ENCODE results near the gene ERCC1. TPM values are rescaled to one million over a fixed set of nuclear protein-coding genes. Genes with fewer than 3 reads are reported as not detected.

The ERCC1 gene
- total and polyA plus RNA-seq, 2 of the 13 experiments (the other 11 are each of a cell fraction or from before 2014, with no cell fraction given) = 40.0 to 66.4 TPM

DNA sequence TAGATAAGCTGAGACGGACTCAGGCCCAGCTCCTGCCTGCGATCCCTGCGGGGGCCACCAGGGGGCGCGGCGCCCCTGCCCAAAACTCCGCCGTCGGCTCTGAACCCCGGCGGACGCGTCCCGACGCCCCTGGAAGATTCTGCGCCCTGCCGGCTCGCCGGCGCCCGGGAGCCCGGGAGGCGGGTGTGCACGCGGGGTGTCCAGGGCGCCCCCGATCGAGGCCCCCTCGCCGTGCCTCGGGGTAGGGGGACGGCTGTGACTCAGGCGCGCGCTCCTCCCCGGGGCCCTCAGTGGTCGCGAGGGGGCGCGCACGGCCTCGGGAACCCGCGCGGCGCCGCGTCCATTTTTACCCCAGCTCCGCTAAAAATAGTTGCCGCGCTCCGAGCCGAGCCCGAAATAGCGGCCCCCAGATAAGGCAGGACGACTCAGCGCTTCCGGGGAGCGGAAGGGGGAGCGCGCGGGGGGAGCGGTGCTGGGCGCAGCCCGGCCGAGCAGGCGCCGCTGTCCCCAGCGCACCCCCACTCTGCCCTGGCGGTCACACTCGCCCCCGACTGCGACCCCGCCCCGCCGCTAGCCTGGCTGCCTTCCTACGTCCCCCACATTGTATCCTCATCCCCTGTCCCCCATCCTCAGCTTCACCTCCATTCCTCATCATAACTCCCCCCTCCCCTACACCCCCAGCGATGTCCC, 16.0 kb upstream of the ERCC1 start (continued):
- TF ChIP-seq NFAT5 (CRISPR knock-in tag; IDR thresholded peaks at IDR 0.05) (no peak), GATA4 (IDR thresholded peaks at IDR 0.05; ENCODE audit: borderline replicate concordance, low read depth) (no peak), ARNTL (CRISPR knock-in tag; IDR thresholded peaks at IDR 0.05) (no peak), PAWR (CRISPR knock-in tag; IDR thresholded peaks at IDR 0.05; ENCODE audit: borderline replicate concordance) (no peak), ZNF496 (CRISPR knock-in tag; IDR thresholded peaks at IDR 0.05; ENCODE audit: insufficient replicate concordance) (no peak), ZNF724P (CRISPR knock-in tag; IDR thresholded peaks at IDR 0.05; ENCODE audit: borderline replicate concordance) (no peak), CEBPB (IDR thresholded peaks at IDR 0.05; ENCODE audit: borderline replicate concordance, low read depth, low read length) (no peak), ATF7-NPFF (CRISPR knock-in tag; IDR thresholded peaks at IDR 0.05; ENCODE audit: low read depth) (no peak), CCAR2 (optimal IDR thresholded peaks at IDR 0.05; ENCODE audit: low read depth, low read length) (no peak), YY1 (IDR thresholded peaks at IDR 0.05; ENCODE audit: insufficient read depth, insufficient replicate concordance, low read depth, low read length) (peak; percentile 87), GZF1 (CRISPR knock-in tag; IDR thresholded peaks at IDR 0.05) (no peak), ZNF619 (CRISPR knock-in tag; IDR thresholded peaks at IDR 0.05) (no peak), ZNF331 (CRISPR knock-in tag; IDR thresholded peaks at IDR 0.05) (no peak), ZNF800 (CRISPR knock-in tag; IDR thresholded peaks at IDR 0.05) (peak; percentile 49; the same call in 1 of the 2 replicates), ZFP37 (CRISPR knock-in tag; IDR thresholded peaks at IDR 0.05; ENCODE audit: borderline replicate concordance) (no peak), ARHGAP35 (CRISPR knock-in tag; IDR thresholded peaks at IDR 0.05; ENCODE audit: borderline replicate concordance) (no peak)
- TF ChIP-seq, protein P1, sequence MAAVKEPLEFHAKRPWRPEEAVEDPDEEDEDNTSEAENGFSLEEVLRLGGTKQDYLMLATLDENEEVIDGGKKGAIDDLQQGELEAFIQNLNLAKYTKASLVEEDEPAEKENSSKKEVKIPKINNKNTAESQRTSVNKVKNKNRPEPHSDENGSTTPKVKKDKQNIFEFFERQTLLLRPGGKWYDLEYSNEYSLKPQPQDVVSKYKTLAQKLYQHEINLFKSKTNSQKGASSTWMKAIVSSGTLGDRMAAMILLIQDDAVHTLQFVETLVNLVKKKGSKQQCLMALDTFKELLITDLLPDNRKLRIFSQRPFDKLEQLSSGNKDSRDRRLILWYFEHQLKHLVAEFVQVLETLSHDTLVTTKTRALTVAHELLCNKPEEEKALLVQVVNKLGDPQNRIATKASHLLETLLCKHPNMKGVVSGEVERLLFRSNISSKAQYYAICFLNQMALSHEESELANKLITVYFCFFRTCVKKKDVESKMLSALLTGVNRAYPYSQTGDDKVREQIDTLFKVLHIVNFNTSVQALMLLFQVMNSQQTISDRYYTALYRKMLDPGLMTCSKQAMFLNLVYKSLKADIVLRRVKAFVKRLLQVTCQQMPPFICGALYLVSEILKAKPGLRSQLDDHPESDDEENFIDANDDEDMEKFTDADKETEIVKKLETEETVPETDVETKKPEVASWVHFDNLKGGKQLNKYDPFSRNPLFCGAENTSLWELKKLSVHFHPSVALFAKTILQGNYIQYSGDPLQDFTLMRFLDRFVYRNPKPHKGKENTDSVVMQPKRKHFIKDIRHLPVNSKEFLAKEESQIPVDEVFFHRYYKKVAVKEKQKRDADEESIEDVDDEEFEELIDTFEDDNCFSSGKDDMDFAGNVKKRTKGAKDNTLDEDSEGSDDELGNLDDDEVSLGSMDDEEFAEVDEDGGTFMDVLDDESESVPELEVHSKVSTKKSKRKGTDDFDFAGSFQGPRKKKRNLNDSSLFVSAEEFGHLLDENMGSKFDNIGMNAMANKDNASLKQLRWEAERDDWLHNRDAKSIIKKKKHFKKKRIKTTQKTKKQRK (IDR thresholded peaks at IDR 0.05; ENCODE audit: low read length) = no peak
